HG03064 (cell line): Measurements from ENCODE around the gene GLI3.

Experiments
- ATAC-seq: cut with Tn5 transposase; IDR thresholded peaks from one replicate; pipeline ENCODE4 v1.9.1; 2021; ENCODE audit warnings: low read depth; ENCODE audit not compliant: unreplicated experiment

Gene GLI3

GRCh38 chr7:42057331-42057730, 179.7 kb downstream of the GLI3 start:
- ATAC-seq: no peak

- no peak for ATAC-seq
Measured at GRCh38 chr7:42055171-42055570, 181.8 kb downstream of the GLI3 start.

GRCh38 chr7:42053834-42054233, 183.2 kb downstream of the GLI3 start:
- no peak for ATAC-seq

GRCh38 chr7:42049761-42050160, 187.2 kb downstream of the GLI3 start:
- ATAC-seq: no peak

- ATAC-seq: no peak
Measured at GRCh38 chr7:42046483-42046882, 190.5 kb downstream of the GLI3 start.

DNA sequence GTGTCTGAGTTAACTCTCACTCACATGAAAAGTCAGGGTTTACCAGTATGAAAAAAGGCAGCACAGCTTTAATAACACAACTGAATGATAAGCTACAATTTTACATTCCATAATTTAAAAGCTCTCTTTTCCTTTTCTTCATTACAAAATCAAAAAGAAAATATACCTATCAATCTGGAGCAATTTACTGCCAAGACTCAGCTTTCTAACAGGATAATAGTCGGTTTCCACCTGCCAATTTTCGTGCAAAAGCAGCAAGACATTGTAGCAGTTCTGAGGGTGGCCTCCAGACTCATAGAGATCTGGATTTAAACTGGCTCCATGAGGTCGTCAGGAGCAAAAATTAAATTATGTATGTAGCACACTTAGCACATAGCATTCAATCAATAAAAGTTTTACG, 191.0 kb downstream of the GLI3 start:
- no peak for ATAC-seq

DNA sequence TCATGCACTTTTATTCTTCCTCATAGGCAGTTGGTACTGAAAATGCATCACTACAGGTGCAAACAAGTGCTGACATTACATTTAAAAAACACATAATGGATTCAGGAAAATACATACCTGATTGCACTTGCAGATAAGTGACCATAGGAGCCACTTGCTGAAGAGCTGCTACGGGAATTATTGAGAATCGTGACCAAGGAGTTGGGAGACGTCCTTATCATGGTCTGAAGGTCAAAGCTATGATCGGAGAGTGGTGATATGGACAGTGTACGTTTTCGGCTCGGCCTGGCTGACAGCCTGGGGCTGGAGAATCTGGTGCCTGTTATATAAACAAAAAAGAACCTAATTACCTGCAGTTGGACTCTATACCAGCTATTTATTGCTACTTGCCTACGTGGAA, 197.1 kb downstream of the GLI3 start:
- ATAC-seq: no peak

DNA sequence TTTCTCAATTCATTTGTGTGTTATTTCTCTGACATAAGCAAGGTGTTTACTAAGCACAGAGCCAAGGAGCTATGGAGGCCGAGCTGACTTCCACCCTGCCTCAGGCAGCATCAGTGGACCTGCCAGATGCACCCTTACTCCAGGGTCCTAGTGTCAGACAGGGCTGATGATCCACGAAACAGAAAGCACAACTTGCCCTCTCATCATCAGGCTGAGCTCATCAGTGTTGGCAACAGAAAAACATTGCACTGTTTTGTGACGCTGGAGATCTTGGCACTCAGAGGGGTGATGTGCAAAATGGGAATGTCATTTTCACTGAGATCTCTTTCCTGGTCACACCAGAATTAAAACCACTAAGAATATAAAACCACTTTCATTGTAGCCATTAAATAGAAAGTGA, 201.8 kb downstream of the GLI3 start:
- ATAC-seq: no peak

GRCh38 chr7:42033480-42033879, 203.5 kb downstream of the GLI3 start:
- no peak for ATAC-seq

- ATAC-seq: no peak
Measured at GRCh38 chr7:42029405-42029804, 207.6 kb downstream of the GLI3 start.

- no peak for ATAC-seq
Measured at GRCh38 chr7:42027521-42027920, 209.5 kb downstream of the GLI3 start.

GRCh38 chr7:42026622-42027197, 210.3 kb downstream of the GLI3 start:
- ATAC-seq: no peak

DNA sequence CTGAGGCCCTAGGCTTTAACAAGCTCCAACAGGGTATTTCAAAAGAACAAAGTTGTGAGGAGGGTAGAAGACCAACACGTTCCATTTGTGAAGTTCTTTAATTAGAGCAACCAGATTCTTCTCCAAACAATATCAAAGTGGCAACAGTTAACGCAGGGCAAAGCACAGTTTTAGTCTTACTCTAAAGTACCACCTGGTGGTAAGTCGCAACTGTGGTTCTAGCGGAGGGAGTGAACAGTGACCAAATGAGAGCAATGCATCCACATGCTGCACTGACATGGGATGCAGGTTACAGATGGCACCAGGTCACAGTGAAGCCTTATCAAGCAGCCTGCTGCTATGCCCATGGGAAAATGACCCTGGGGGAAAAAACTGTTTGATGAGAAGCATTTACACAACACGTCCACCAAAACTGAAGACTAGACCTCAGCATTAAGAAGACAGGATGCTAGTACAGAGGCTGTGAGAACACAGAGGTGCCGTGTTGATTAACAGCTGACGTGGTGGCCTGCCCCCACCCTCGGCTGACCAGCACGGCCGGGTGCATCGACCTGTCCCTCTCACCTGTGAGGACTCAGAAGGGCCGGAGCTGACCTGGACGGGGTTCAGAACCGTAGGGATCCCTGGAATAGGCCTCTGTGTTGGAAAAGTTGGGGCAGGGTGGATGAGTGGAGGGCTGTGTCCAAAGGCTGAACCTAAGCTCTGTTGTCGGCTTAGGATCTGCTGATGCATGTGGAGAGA, 211.2 kb downstream of the GLI3 start:
- ATAC-seq: no peak

GRCh38 chr7:42024537-42024936, 212.5 kb downstream of the GLI3 start:
- ATAC-seq: no peak

GRCh38 chr7:42023262-42023661, 213.7 kb downstream of the GLI3 start:
- ATAC-seq: no peak

DNA sequence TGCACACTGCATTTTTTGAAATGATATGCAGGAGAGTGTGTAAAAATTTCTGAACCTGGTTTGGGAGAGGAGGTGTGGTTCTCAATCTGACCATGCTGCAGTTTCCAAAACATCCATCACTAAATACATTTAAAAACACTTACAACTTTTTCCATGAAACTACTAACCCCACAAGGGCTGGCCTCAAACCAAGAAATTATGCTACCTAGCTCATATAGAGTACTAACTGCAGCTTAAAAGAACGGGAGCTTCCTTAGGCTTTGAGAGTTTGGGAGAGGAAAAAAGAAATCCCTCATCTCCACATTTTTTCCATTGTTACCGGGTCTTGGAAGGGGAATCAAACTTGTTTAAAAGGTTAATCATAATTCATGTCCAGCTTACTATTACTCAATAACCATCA, 214.2 kb downstream of the GLI3 start:
- no peak for ATAC-seq

- no peak for ATAC-seq
Measured at GRCh38 chr7:42022056-42022455, 215.0 kb downstream of the GLI3 start.

- no peak for ATAC-seq
Measured at GRCh38 chr7:42021631-42022030, 215.4 kb downstream of the GLI3 start.

DNA sequence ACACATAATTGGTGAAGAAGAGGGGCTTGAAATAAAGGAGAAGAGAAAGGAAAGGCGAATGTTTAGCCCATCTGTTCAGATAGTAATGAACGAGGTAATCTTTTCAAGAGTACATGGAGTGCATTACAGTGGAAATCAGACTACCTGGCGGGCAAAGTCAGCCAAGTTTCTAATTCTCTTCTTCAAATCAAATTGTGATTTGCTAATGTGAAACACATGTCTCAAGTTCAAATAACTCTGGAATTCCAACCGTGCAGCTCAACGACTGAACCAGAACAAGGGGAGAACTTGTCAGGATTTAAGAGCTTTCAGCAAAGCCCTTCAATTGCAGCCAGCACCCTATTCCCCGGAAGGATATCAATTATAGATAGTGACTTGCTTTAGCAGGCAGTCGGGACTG, 216.9 kb downstream of the GLI3 start:
- ATAC-seq: no peak

- no peak for ATAC-seq
Measured at GRCh38 chr7:42017349-42017986, 219.5 kb downstream of the GLI3 start.

GRCh38 chr7:42016517-42016916, 220.5 kb downstream of the GLI3 start:
- ATAC-seq: no peak
